Measurements from ENCODE around the gene HOXB2. TPM values are rescaled to one million over a fixed set of nuclear protein-coding genes. Genes with fewer than 3 reads are reported as not detected.

HOXB2 gene
- 1.5 and 9.0 TPM in 2 replicates for total RNA-seq (ENCODE audit: low replicate concordance)

DNA sequence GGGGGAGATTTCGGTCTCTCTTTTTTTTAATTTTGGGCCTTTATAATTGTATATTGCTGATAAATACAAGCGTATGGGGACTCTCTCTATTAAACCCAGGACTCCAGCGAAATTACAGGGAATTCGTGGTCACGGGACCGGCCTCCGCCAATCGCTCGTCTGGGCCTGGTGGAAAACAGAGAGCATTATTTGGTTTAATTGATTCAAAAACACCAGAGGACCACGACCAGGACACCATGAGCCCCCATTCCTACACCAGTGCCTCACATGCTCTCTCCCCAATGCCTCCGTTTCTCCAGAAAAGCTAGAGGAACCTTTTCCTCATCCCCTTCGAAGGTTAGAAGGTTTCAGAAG is at the start of gene HOXB2:
TSS of gene HOXB2 (minus strand) at position 88 of the 354 bp plus-strand sequence. CDS start 198 bp downstream, outside the sequence.
- peak; percentile 76 for DNase-seq (ENCODE audit: low read depth)
- H3K4me3 ChIP-seq (ENCODE audit: low read depth, low read length): peak within 1 kb of the TSS; percentile 83
- TF ChIP-seq, protein P1, sequence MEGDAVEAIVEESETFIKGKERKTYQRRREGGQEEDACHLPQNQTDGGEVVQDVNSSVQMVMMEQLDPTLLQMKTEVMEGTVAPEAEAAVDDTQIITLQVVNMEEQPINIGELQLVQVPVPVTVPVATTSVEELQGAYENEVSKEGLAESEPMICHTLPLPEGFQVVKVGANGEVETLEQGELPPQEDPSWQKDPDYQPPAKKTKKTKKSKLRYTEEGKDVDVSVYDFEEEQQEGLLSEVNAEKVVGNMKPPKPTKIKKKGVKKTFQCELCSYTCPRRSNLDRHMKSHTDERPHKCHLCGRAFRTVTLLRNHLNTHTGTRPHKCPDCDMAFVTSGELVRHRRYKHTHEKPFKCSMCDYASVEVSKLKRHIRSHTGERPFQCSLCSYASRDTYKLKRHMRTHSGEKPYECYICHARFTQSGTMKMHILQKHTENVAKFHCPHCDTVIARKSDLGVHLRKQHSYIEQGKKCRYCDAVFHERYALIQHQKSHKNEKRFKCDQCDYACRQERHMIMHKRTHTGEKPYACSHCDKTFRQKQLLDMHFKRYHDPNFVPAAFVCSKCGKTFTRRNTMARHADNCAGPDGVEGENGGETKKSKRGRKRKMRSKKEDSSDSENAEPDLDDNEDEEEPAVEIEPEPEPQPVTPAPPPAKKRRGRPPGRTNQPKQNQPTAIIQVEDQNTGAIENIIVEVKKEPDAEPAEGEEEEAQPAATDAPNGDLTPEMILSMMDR (IDR thresholded peaks at IDR 0.05; ENCODE audit: insufficient read depth, low read length): no peak

GRCh38 chr17:48593840-48594537 is 49.1 kb upstream of the HOXB2 start:
- peak; percentile 84 for DNase-seq (ENCODE audit: low read depth)
- TF ChIP-seq, protein P1 (IDR thresholded peaks at IDR 0.05; ENCODE audit: insufficient read depth, low read length): peak; percentile 86
- peak overlapping the region; percentile 63 for H3K4me3 ChIP-seq (ENCODE audit: low read depth, low read length)

DNA sequence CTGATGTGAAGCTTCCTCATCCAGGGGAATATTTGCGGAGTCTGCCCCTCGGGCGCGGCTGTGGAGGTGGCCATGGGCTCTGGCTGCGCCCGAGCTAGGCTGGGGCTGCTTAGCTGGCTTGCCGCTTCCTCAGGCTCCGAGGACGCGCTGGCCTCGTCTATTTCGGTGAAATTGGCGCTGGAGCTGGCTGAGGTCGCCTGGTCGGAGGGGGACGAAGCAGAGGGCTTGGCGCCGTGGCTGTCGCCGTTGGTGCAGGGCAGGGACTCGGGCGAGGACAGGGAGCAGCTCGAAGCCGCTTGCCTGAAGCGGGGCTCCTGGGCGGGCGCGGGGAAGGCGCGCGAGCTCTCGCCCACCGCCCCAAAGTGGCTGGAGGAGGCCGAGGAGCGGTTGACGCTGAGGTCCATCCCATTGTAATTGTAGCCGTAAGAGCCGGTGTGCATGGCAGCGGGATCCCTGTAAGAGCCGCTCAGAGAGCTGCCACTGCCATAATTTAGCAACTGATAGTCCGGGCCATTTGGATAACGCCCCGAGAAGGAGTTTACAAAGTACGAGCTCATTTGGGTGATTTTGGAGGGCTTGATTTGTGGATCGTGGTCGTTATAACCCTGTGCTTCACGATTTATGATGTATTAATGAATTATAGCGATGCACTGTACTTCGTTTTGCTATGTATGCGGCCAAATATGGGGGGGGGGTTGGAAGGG is 48.4 kb upstream of the HOXB2 start, which contains the start of gene HOXB5:
TSS of gene HOXB5 (minus strand) at position 654 of the 704 bp plus-strand sequence. CDS start at position 557, 97 bp downstream.
- TF ChIP-seq, protein P1 (IDR thresholded peaks at IDR 0.05; ENCODE audit: insufficient read depth, low read length): no peak
- H3K4me3 ChIP-seq (ENCODE audit: low read depth, low read length): peak within 1 kb of the TSS; percentile 63
- peak; percentile 43 for DNase-seq (ENCODE audit: low read depth)

DNA sequence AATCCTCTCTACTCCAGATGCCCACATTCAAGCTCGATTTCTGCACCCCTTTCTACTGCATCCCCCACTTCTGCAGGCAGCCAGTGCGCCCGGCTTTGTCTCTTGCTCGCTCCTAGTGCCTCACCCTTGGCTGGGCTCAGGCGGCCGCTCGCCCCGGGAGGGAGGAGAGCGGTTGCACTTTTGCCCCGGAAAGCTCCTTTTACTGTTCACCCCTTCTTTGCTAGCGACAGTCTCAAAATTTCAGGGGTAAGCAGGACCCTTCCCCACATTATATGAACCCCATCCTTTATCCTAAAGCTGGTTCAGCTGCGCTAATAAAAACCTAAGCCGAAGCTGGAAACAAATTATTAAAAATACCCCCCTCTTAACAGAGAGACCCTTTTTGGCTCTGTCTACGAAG is 47.7 kb upstream of the HOXB2 start:
- peak overlapping the region; percentile 63 for H3K4me3 ChIP-seq (ENCODE audit: low read depth, low read length)
- TF ChIP-seq, protein P1 (IDR thresholded peaks at IDR 0.05; ENCODE audit: insufficient read depth, low read length): no peak
- no peak for DNase-seq (ENCODE audit: low read depth)

DNA sequence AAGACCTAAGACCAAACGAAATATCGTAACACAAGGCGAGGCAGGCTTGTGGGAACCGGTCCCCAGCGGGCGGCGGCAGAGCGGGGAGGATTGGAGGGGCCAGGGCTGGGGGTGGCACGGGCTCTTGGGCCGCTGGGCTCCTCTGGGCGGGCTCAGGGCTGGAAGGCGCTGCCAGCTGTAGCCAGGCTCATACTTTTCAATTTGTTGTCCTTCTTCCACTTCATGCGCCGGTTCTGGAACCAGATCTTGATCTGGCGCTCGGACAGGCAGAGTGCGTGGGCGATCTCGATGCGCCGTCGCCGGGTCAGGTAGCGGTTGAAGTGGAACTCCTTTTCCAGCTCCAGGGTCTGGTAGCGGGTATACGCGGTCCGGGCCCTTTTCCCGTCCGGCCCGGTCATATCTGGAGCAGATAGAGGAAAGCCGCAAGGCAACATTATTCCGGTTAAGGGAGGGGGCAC is 47.2 kb upstream of the HOXB2 start:
- H3K4me3 ChIP-seq (ENCODE audit: low read depth, low read length): peak overlapping the region; percentile 41
- no peak for DNase-seq (ENCODE audit: low read depth)
- TF ChIP-seq, protein P1 (IDR thresholded peaks at IDR 0.05; ENCODE audit: insufficient read depth, low read length): no peak

- no peak overlapping the region for H3K4me3 ChIP-seq (ENCODE audit: low read depth, low read length)
- TF ChIP-seq, protein P1 (IDR thresholded peaks at IDR 0.05; ENCODE audit: insufficient read depth, low read length): no peak
- no peak for DNase-seq (ENCODE audit: low read depth)
These were observed 46.5 kb upstream of the HOXB2 start for GRCh38 chr17:48591255-48592056.

Data from fibroblast of the aortic adventitia (primary cell).